ENCODE data around the gene RIMBP2.
"Not testable (repeated sequence)": the region's sequence is repeated elsewhere in the genome, so short reads cannot be mapped to it uniquely, and the experiment has no call there.

The RIMBP2 gene

GRCh38 chr12:130658145-130658911, 57.8 kb downstream of the RIMBP2 start:
- no peak for DNase-seq (ENCODE audit: low read depth in 2 of 2)

- no peak for DNase-seq (ENCODE audit: low read depth in 2 of 2)
Measured at GRCh38 chr12:130656411-130656810, 59.7 kb downstream of the RIMBP2 start.

- DNase-seq (ENCODE audit: low read depth in 2 of 2) = no peak
Measured at GRCh38 chr12:130655881-130656280, 60.2 kb downstream of the RIMBP2 start.

- DNase-seq (ENCODE audit: low read depth in 2 of 2) = no peak
Measured at GRCh38 chr12:130655010-130655409, 61.1 kb downstream of the RIMBP2 start.

GRCh38 chr12:130651188-130651959, 64.7 kb downstream of the RIMBP2 start:
- no peak for DNase-seq (ENCODE audit: low read depth in 2 of 2)

- no peak for DNase-seq (ENCODE audit: low read depth in 2 of 2)
Measured at GRCh38 chr12:130650131-130650530, 66.0 kb downstream of the RIMBP2 start.

- DNase-seq (ENCODE audit: low read depth in 2 of 2) = no peak
Measured at GRCh38 chr12:130649101-130650045, 66.7 kb downstream of the RIMBP2 start.

- no peak for DNase-seq (ENCODE audit: low read depth in 2 of 2)
Measured at GRCh38 chr12:130647814-130648213, 68.3 kb downstream of the RIMBP2 start.

- no peak for DNase-seq (ENCODE audit: low read depth in 2 of 2)
Measured at GRCh38 chr12:130646716-130647370, 69.3 kb downstream of the RIMBP2 start.

- DNase-seq (ENCODE audit: low read depth in 2 of 2) = not testable (repeated sequence)
Measured at GRCh38 chr12:130646191-130646590, 69.9 kb downstream of the RIMBP2 start.

GRCh38 chr12:130645751-130646150, 70.3 kb downstream of the RIMBP2 start:
- DNase-seq (ENCODE audit: low read depth in 2 of 2) = no peak

- no peak for DNase-seq (ENCODE audit: low read depth in 2 of 2)
Measured at GRCh38 chr12:130644566-130644965, 71.5 kb downstream of the RIMBP2 start.

GRCh38 chr12:130644146-130644545, 72.0 kb downstream of the RIMBP2 start:
- DNase-seq (ENCODE audit: low read depth in 2 of 2) = no peak

- no peak for DNase-seq (ENCODE audit: low read depth in 2 of 2)
Measured at GRCh38 chr12:130642856-130643255, 73.2 kb downstream of the RIMBP2 start.

- no peak for DNase-seq (ENCODE audit: low read depth in 2 of 2)
Measured at GRCh38 chr12:130641533-130642184, 74.4 kb downstream of the RIMBP2 start.

- no peak for DNase-seq (ENCODE audit: low read depth in 2 of 2)
Measured at GRCh38 chr12:130640901-130641300, 75.2 kb downstream of the RIMBP2 start.

GRCh38 chr12:130640496-130640895, 75.6 kb downstream of the RIMBP2 start:
- no peak for DNase-seq (ENCODE audit: low read depth in 2 of 2)

- no peak for DNase-seq (ENCODE audit: low read depth in 2 of 2)
Measured at GRCh38 chr12:130639476-130640424, 76.3 kb downstream of the RIMBP2 start.

- no peak for DNase-seq (ENCODE audit: low read depth in 2 of 2)
Measured at GRCh38 chr12:130636370-130636769, 79.7 kb downstream of the RIMBP2 start.

- no peak for DNase-seq (ENCODE audit: low read depth in 2 of 2)
Measured at GRCh38 chr12:130634866-130635265, 81.2 kb downstream of the RIMBP2 start.

Measured in stimulated activated CD8-positive, alpha-beta memory T cell treated with anti-CD3 and anti-CD28 coated beads, Interleukin-2, amount 100 ng/mL, for 1 hour (primary cell).